GM06990 (cell line): Measurements from ENCODE around the gene GALNT7.
A peak's percentile ranks its signal among the peaks of the same experiment; 100 is the strongest.

Experiments used
- DNase-seq: peaks from one replicate; pipeline ENCODE4 v3.0.0-alpha.2; 2011; ENCODE audit not compliant: insufficient read length; ENCODE audit errors: extremely low read depth
- H3K27me3 ChIP-seq: replicated peaks from 2 replicates; pipeline ENCODE4 v1.6.0; 2011; ENCODE audit warnings: low read length; ENCODE audit not compliant: control insufficient read depth, insufficient read depth
- H3K36me3 ChIP-seq: 2 replicates; pipeline ENCODE4 v1.5.1; 2011; ENCODE audit warnings: low read length; ENCODE audit not compliant: control insufficient read depth, insufficient read depth
- H3K4me3 ChIP-seq: replicated peaks from 2 replicates; pipeline ENCODE4 v1.5.1; 2011; ENCODE audit warnings: low read depth, mild to moderate bottlenecking, control low read depth, low read length
- CTCF ChIP-seq: IDR thresholded peaks from 2 replicates; pipeline ENCODE4 v1.5.1; 2011; ENCODE audit warnings: low read length, control low read depth, mild to moderate bottlenecking, inconsistent platforms; ENCODE audit not compliant: insufficient read depth, poor library complexity, severe bottlenecking

GALNT7 gene

GRCh38 chr4:173319696-173320095 lies 151.1 kb downstream of the GALNT7 start:
- peaks cover 2% of the 10 kb centered on the region for H3K36me3 ChIP-seq
- no peak for DNase-seq
- H3K27me3 ChIP-seq: no peaks in the 10 kb centered on the region
- no peak for TF ChIP-seq CTCF
- no peak overlapping the region for H3K4me3 ChIP-seq

- no peak for TF ChIP-seq CTCF
- Histone ChIP-seq H3K36me3 (no peaks in the 10 kb centered on the region; the same call in 1 of the 2 replicates), H3K27me3 (no peaks in the 10 kb centered on the region), H3K4me3 (no peak overlapping the region)
- no peak for DNase-seq
Measured at GRCh38 chr4:173325007-173325736, 156.6 kb downstream of the GALNT7 start.

- TF ChIP-seq CTCF: no peak
- no peak for DNase-seq
- H3K27me3 ChIP-seq: no peaks in the 10 kb centered on the region
- no peaks in the 10 kb centered on the region; the same call in none of the 2 replicates for H3K36me3 ChIP-seq
- no peak overlapping the region for H3K4me3 ChIP-seq
Measured at GRCh38 chr4:173328236-173328901, 159.8 kb downstream of the GALNT7 start.

- no peaks in the 10 kb centered on the region for H3K27me3 ChIP-seq
- DNase-seq: no peak
- no peaks in the 10 kb centered on the region; the same call in none of the 2 replicates for H3K36me3 ChIP-seq
- no peak for TF ChIP-seq CTCF
- H3K4me3 ChIP-seq: no peak overlapping the region
Measured at GRCh38 chr4:173330590-173330989, 162.0 kb downstream of the GALNT7 start.

GRCh38 chr4:173332021-173332487 lies 163.4 kb downstream of the GALNT7 start:
- Histone ChIP-seq H3K4me3 (peak overlapping the region; percentile 99), H3K36me3 (no peaks in the 10 kb centered on the region; the same call in none of the 2 replicates), H3K27me3 (no peaks in the 10 kb centered on the region)
- no peak for DNase-seq
- TF ChIP-seq CTCF: no peak
